Ovary (tissue), 9 donors: ENCODE data around the gene XPC. TPM values are rescaled to one million over a fixed set of nuclear protein-coding genes. Genes with fewer than 3 reads are reported as not detected.

Source experiments
- DNase-seq, 5 donors: peaks; one replicate each; pipeline ENCODE4 v3.0.0-alpha.2; 2019 to 2020
- H3K27ac ChIP-seq, 2 donors: fragments of 200-600 bp; one replicate each; pipeline versions ENCODE4 v1.5.1 to v1.8.0; 2019 to 2022
- H3K27me3 ChIP-seq: fragments of 200-600 bp; one replicate; pipeline ENCODE4 v1.8.0; 2022
- H3K36me3 ChIP-seq: fragments of 200-600 bp; sonication (generic); one replicate; pipeline ENCODE4 v1.5.1; 2019
- H3K4me1 ChIP-seq: one replicate; pipeline ENCODE4 v1.8.1; 2013; ENCODE audit warnings: mild to moderate bottlenecking, moderate library complexity; ENCODE audit not compliant: insufficient read depth
- H3K4me3 ChIP-seq: fragments of 200-600 bp; sonication (generic); one replicate; pipeline ENCODE4 v1.5.1; 2017
- H3K9me3 ChIP-seq, 2 donors: fragments of 200-600 bp in 1 of 2; sonication (generic) in 1 of 2; one replicate each; pipeline versions ENCODE4 v1.5.1 to v1.8.1; 2013 to 2019; ENCODE audit warnings: mild to moderate bottlenecking in 1 of 2, moderate library complexity in 1 of 2
- CTCF ChIP-seq, 3 donors: fragments of 450-650 bp in 2 of 3; fragments of 200-600 bp in 1 of 3; IDR thresholded peaks; one replicate each; pipeline versions ENCODE4 v1.5.1 to v1.8.0; 2016 to 2022; ENCODE audit warnings: antibody characterized with exemption in 3 of 3, mild to moderate bottlenecking in 1 of 3
- EP300 ChIP-seq: sonication (generic); formaldehyde crosslinking; IDR thresholded peaks from one replicate; pipeline ENCODE4 v1.6.1; 2017; ENCODE audit warnings: antibody characterized with exemption
- POLR2A ChIP-seq: fragments of 450-650 bp; IDR thresholded peaks from one replicate; pipeline ENCODE4 v1.6.1; 2017; ENCODE audit warnings: antibody characterized with exemption, mild to moderate bottlenecking, moderate library complexity
- WGBS, 3 donors: extraction: QIAGEN DNeasy Blood & Tissue Kit in 1 of 3; methylation state at CpG; one replicate each; pipeline versions ENCODE4 v1.1.5 to v1.1.7; 2013 to 2017; 5-methylcytosine and 5-hydroxymethylcytosine counted together
- intact Hi-C, 4 donors: fragments of 100-400 bp; cut with DNase I; formaldehyde crosslinking; loops; one replicate each; pipeline versions ENCODE4 v1.11.0 to v1.15.1; 2022 to 2023
- polyA plus RNA-seq, 2 donors: library from polyadenylated mRNA; stranded (reverse); fragments of 200-250 nt in 1 of 2; fragments of 350-450 nt in 1 of 2; fragmentation: Illumina TruSeq in 1 of 2; extraction: RNeasy Lipid Tissue Mini Kit (QIAGEN cat#74804) in 1 of 2; gene quantifications; one replicate each; pipeline ENCODE4 v1.2.3, GENCODE V29; 2013 to 2014
- total RNA-seq, 7 donors: library from RNA; depleted of rRNA in 2 of 7; stranded (reverse); fragments of >200 nt in 2 of 7; fragmentation: NEBNext Ultra II Directional in 3 of 7; extraction: Animal tissue kit (Norgen Biotek cat#: 25700) in 3 of 7; gene quantifications; one replicate each; pipeline versions ENCODE4 v1.1.0 to v1.2.4, GENCODE V29; 2016 to 2023
- donor health status: DM: no; HTN: no; CAD: no; lungs with moderate emphysema.
- donor health status: DM: no; HTN: no; CAD: no.
- donor health status: Bipolar disorder and iron deficiency.
- donor health status: DM: yes; HTN: yes; CAD: no.
- donor health status: DM: no; HTN: no; CAD: no.
- donor health status: DM: yes; HTN: yes; CAD: no.

The XPC gene
- total and polyA plus RNA-seq, 9 donors, result 36.2 to 63.1 (median 40.6) TPM

- no peaks in the 10 kb centered on the region for H3K36me3 ChIP-seq
- TF ChIP-seq POLR2A (no peak), CTCF (IDR thresholded peaks at IDR 0.05) (no peak), EP300 (no peak)
- H3K4me1 ChIP-seq, result peaks cover 2% of the 10 kb centered on the region
- H3K9me3 ChIP-seq, result no peaks in the 10 kb centered on the region
- intact Hi-C loops, result no loop called here
- H3K4me3 ChIP-seq, result no peak overlapping the region
- DNase-seq, result no peak
- WGBS, 3 donors, result 25 to 52% (median 39%) methylated on average over 3 of the region's 3 CpGs
- no peak overlapping the region for H3K27ac ChIP-seq
- no peaks in the 10 kb centered on the region for H3K27me3 ChIP-seq
Measured at GRCh38 chr3:14137445-14137844, 41.0 kb downstream of the XPC start.

- no peak for TF ChIP-seq CTCF (IDR thresholded peaks at IDR 0.05)
- TF ChIP-seq POLR2A, result no peak
- no peak for TF ChIP-seq EP300
- WGBS, 3 donors, result 67 to 81% (median 77%) methylated on average over 3 of the region's 3 CpGs
- H3K27me3 ChIP-seq, result no peaks in the 10 kb centered on the region
- no peak for DNase-seq
- no peak overlapping the region for H3K27ac ChIP-seq
- no peaks in the 10 kb centered on the region for H3K36me3 ChIP-seq
- H3K9me3 ChIP-seq, result no peaks in the 10 kb centered on the region
- peaks cover 2% of the 10 kb centered on the region for H3K4me1 ChIP-seq
- no peak overlapping the region for H3K4me3 ChIP-seq
- intact Hi-C loops, result no loop called here
Measured at GRCh38 chr3:14137004-14137403, 41.4 kb downstream of the XPC start.

GRCh38 chr3:14135581-14135980 lies 42.8 kb downstream of the XPC start:
- TF ChIP-seq POLR2A (no peak), EP300 (no peak), CTCF (IDR thresholded peaks at IDR 0.05) (no peak)
- Histone ChIP-seq H3K27me3 (no peaks in the 10 kb centered on the region), H3K27ac (no peak overlapping the region), H3K4me3 (no peak overlapping the region), H3K9me3 (no peaks in the 10 kb centered on the region), H3K36me3 (no peaks in the 10 kb centered on the region), H3K4me1 (peaks cover 2% of the 10 kb centered on the region)
- intact Hi-C loops, result no loop called here
- no peak for DNase-seq
- 84 to 93% (median 85%) methylated on average over 11 of the region's 11 CpGs for WGBS, 3 donors

GRCh38 chr3:14134291-14134690 lies 44.1 kb downstream of the XPC start:
- no peak for TF ChIP-seq CTCF (IDR thresholded peaks at IDR 0.05)
- Histone ChIP-seq H3K27ac (no peak overlapping the region), H3K27me3 (no peaks in the 10 kb centered on the region), H3K4me1 (peaks cover 2% of the 10 kb centered on the region), H3K9me3 (no peaks in the 10 kb centered on the region), H3K36me3 (no peaks in the 10 kb centered on the region), H3K4me3 (no peak overlapping the region)
- intact Hi-C loops, result no loop called here
- DNase-seq, result no peak
- WGBS, 3 donors, result 82 to 86% (median 84%) methylated on average over 6 of the region's 6 CpGs

- no peaks in the 10 kb centered on the region for H3K9me3 ChIP-seq
- no peaks in the 10 kb centered on the region for H3K36me3 ChIP-seq
- peaks cover 2% of the 10 kb centered on the region for H3K4me1 ChIP-seq
- no peak overlapping the region for H3K27ac ChIP-seq
- intact Hi-C loops, result no loop called here
- H3K27me3 ChIP-seq, result no peaks in the 10 kb centered on the region
- WGBS, 3 donors, result 91 to 97% (median 95%) methylated on average over 5 of the region's 5 CpGs
- no peak overlapping the region for H3K4me3 ChIP-seq
- TF ChIP-seq POLR2A (no peak), EP300 (no peak), CTCF (IDR thresholded peaks at IDR 0.05) (no peak)
- no peak for DNase-seq
Measured at GRCh38 chr3:14133876-14134275, 44.5 kb downstream of the XPC start.
